DOHH2 (cell line): Measurements from ENCODE around the gene ACTA1.

ENCODE experiments used
- CTCF ChIP-seq: fragments of 200-600 bp; sonication (generic); IDR thresholded peaks from one replicate; pipeline ENCODE4 v1.5.1; 2014; ENCODE audit warnings: antibody characterized with exemption, mild to moderate bottlenecking, low read depth, low read length; ENCODE audit not compliant: poor library complexity, severe bottlenecking
- EZH2phosphoT487 ChIP-seq: fragments of 200-600 bp; sonication (generic); IDR thresholded peaks from 2 replicates; pipeline ENCODE4 v1.6.1; 2017; ENCODE audit warnings: borderline replicate concordance, mild to moderate bottlenecking, antibody characterized with exemption, low read length, moderate library complexity, mixed read lengths

- no peak for TF ChIP-seq CTCF
- TF ChIP-seq EZH2phosphoT487: no peak
Observed at GRCh38 chr1:229392936-229393335, 41.0 kb downstream of the ACTA1 start.
